Measurements from ENCODE around the gene IRAK1.

Gene IRAK1

GRCh38 chrX:154018518-154019060, 1.1 kb downstream of the IRAK1 start:
- peaks cover 0 to 36% of the 10 kb centered on the region in 2 donors for H3K4me1 ChIP-seq (ENCODE audit: control insufficient read depth in 1 of 2, insufficient read depth in 2 of 2, low read length in 2 of 2)
- peaks cover 0 to 19% of the 10 kb centered on the region in 2 donors for H3K36me3 ChIP-seq (ENCODE audit: control insufficient read depth in 1 of 2, insufficient read depth in 2 of 2, low read length in 2 of 2)
- H3K27me3 ChIP-seq (ENCODE audit: low read depth, low read length), result no peaks in the 10 kb centered on the region

GRCh38 chrX:154017766-154018517, 1.8 kb downstream of the IRAK1 start:
- H3K36me3 ChIP-seq (ENCODE audit: control insufficient read depth in 1 of 2, insufficient read depth in 2 of 2, low read length in 2 of 2), result peaks cover 0 to 19% of the 10 kb centered on the region in 2 donors
- no peaks in the 10 kb centered on the region for H3K27me3 ChIP-seq (ENCODE audit: low read depth, low read length)
- no peak overlapping the region for H3K27ac ChIP-seq (ENCODE audit: low read length)
- H3K9me3 ChIP-seq (ENCODE audit: control insufficient read depth in 1 of 2, low read length in 2 of 2), result no peaks in the 10 kb centered on the region
- H3K4me1 ChIP-seq (ENCODE audit: control insufficient read depth in 1 of 2, insufficient read depth in 2 of 2, low read length in 2 of 2), result peaks cover 0 to 39% of the 10 kb centered on the region in 2 donors
- no peak overlapping the region for H3K4me3 ChIP-seq (ENCODE audit: low read depth in 1 of 2, low read length in 2 of 2)

More at GRCh38 chrX:154018518-154019060, 1.1 kb downstream of the IRAK1 start:
- no peaks in the 10 kb centered on the region for H3K9me3 ChIP-seq (ENCODE audit: control insufficient read depth in 1 of 2, low read length in 2 of 2)
- peak overlapping the region; percentile 39 for H3K27ac ChIP-seq (ENCODE audit: low read length)
- peak overlapping the region; percentile 54 to 68 for H3K4me3 ChIP-seq (ENCODE audit: low read depth in 1 of 2, low read length in 2 of 2)

GRCh38 chrX:154016366-154017076, 3.2 kb downstream of the IRAK1 start:
- no peak overlapping the region for H3K4me3 ChIP-seq (ENCODE audit: low read depth in 1 of 2, low read length in 2 of 2)
- no peaks in the 10 kb centered on the region for H3K9me3 ChIP-seq (ENCODE audit: control insufficient read depth in 1 of 2, low read length in 2 of 2)
- peaks cover 0 to 29% of the 10 kb centered on the region in 2 donors for H3K4me1 ChIP-seq (ENCODE audit: control insufficient read depth in 1 of 2, insufficient read depth in 2 of 2, low read length in 2 of 2)
- H3K27me3 ChIP-seq (ENCODE audit: low read depth, low read length), result no peaks in the 10 kb centered on the region
- no peak overlapping the region for H3K27ac ChIP-seq (ENCODE audit: low read length)
- H3K36me3 ChIP-seq (ENCODE audit: control insufficient read depth in 1 of 2, insufficient read depth in 2 of 2, low read length in 2 of 2), result peaks cover 0 to 19% of the 10 kb centered on the region in 2 donors

GRCh38 chrX:154015581-154016264, 4.0 kb downstream of the IRAK1 start:
- no peaks in the 10 kb centered on the region for H3K9me3 ChIP-seq (ENCODE audit: control insufficient read depth in 1 of 2, low read length in 2 of 2)
- no peaks in the 10 kb centered on the region for H3K27me3 ChIP-seq (ENCODE audit: low read depth, low read length)
- H3K4me3 ChIP-seq (ENCODE audit: low read depth in 1 of 2, low read length in 2 of 2), result no peak overlapping the region
- H3K4me1 ChIP-seq (ENCODE audit: control insufficient read depth in 1 of 2, insufficient read depth in 2 of 2, low read length in 2 of 2), result peaks cover 0 to 21% of the 10 kb centered on the region in 2 donors
- peaks cover 0 to 19% of the 10 kb centered on the region in 2 donors for H3K36me3 ChIP-seq (ENCODE audit: control insufficient read depth in 1 of 2, insufficient read depth in 2 of 2, low read length in 2 of 2)
- H3K27ac ChIP-seq (ENCODE audit: low read length), result no peak overlapping the region

- Histone ChIP-seq H3K27me3 (ENCODE audit: low read depth, low read length) (no peaks in the 10 kb centered on the region), H3K36me3 (ENCODE audit: control insufficient read depth in 1 of 2, insufficient read depth in 2 of 2, low read length in 2 of 2) (peaks cover 0 to 19% of the 10 kb centered on the region in 2 donors), H3K4me1 (ENCODE audit: control insufficient read depth in 1 of 2, insufficient read depth in 2 of 2, low read length in 2 of 2) (peaks cover 0 to 19% of the 10 kb centered on the region in 2 donors), H3K4me3 (ENCODE audit: low read depth in 1 of 2, low read length in 2 of 2) (no peak overlapping the region), H3K9me3 (ENCODE audit: control insufficient read depth in 1 of 2, low read length in 2 of 2) (no peaks in the 10 kb centered on the region), H3K27ac (ENCODE audit: low read length) (no peak overlapping the region)
These were observed 5.0 kb downstream of the IRAK1 start for GRCh38 chrX:154014429-154015380.

- Histone ChIP-seq H3K27ac (ENCODE audit: low read length) (no peak overlapping the region), H3K9me3 (ENCODE audit: control insufficient read depth in 1 of 2, low read length in 2 of 2) (no peaks in the 10 kb centered on the region), H3K27me3 (ENCODE audit: low read depth, low read length) (no peaks in the 10 kb centered on the region), H3K4me1 (ENCODE audit: control insufficient read depth in 1 of 2, insufficient read depth in 2 of 2, low read length in 2 of 2) (peaks cover 0 to 18% of the 10 kb centered on the region in 2 donors), H3K4me3 (ENCODE audit: low read depth in 1 of 2, low read length in 2 of 2) (no peak overlapping the region), H3K36me3 (ENCODE audit: control insufficient read depth in 1 of 2, insufficient read depth in 2 of 2, low read length in 2 of 2) (peaks cover 0 to 19% of the 10 kb centered on the region in 2 donors)
These were observed 5.9 kb downstream of the IRAK1 start for GRCh38 chrX:154013614-154014360.

GRCh38 chrX:154013001-154013421, 6.7 kb downstream of the IRAK1 start:
- Histone ChIP-seq H3K27ac (ENCODE audit: low read length) (no peak overlapping the region), H3K36me3 (ENCODE audit: control insufficient read depth in 1 of 2, insufficient read depth in 2 of 2, low read length in 2 of 2) (peaks cover 0 to 19% of the 10 kb centered on the region in 2 donors), H3K9me3 (ENCODE audit: control insufficient read depth in 1 of 2, low read length in 2 of 2) (no peaks in the 10 kb centered on the region), H3K4me1 (ENCODE audit: control insufficient read depth in 1 of 2, insufficient read depth in 2 of 2, low read length in 2 of 2) (peaks cover 0 to 12% of the 10 kb centered on the region in 2 donors), H3K27me3 (ENCODE audit: low read depth, low read length) (no peaks in the 10 kb centered on the region), H3K4me3 (ENCODE audit: low read depth in 1 of 2, low read length in 2 of 2) (no peak overlapping the region)

- Histone ChIP-seq H3K4me3 (ENCODE audit: low read depth in 1 of 2, low read length in 2 of 2) (no peak overlapping the region), H3K4me1 (ENCODE audit: control insufficient read depth in 1 of 2, insufficient read depth in 2 of 2, low read length in 2 of 2) (peaks cover 0 to 8% of the 10 kb centered on the region in 2 donors), H3K27me3 (ENCODE audit: low read depth, low read length) (no peaks in the 10 kb centered on the region), H3K36me3 (ENCODE audit: control insufficient read depth in 1 of 2, insufficient read depth in 2 of 2, low read length in 2 of 2) (peaks cover 0 to 19% of the 10 kb centered on the region in 2 donors), H3K9me3 (ENCODE audit: control insufficient read depth in 1 of 2, low read length in 2 of 2) (no peaks in the 10 kb centered on the region), H3K27ac (ENCODE audit: low read length) (no peak overlapping the region)
These were observed 7.2 kb downstream of the IRAK1 start for GRCh38 chrX:154012336-154012991.

GRCh38 chrX:154011376-154012335, 8.0 kb downstream of the IRAK1 start:
- Histone ChIP-seq H3K36me3 (ENCODE audit: control insufficient read depth in 1 of 2, insufficient read depth in 2 of 2, low read length in 2 of 2) (peaks cover 0 to 17% of the 10 kb centered on the region in 2 donors), H3K9me3 (ENCODE audit: control insufficient read depth in 1 of 2, low read length in 2 of 2) (no peaks in the 10 kb centered on the region), H3K4me1 (ENCODE audit: control insufficient read depth in 1 of 2, insufficient read depth in 2 of 2, low read length in 2 of 2) (peaks cover 0 to 8% of the 10 kb centered on the region in 2 donors), H3K27me3 (ENCODE audit: low read depth, low read length) (no peaks in the 10 kb centered on the region), H3K27ac (ENCODE audit: low read length) (no peak overlapping the region), H3K4me3 (ENCODE audit: low read depth in 1 of 2, low read length in 2 of 2) (no peak overlapping the region)

Measured in muscle layer of duodenum (tissue), 2 donors.